Posterior cingulate gyrus (tissue), 11 donors: Measurements from ENCODE around the gene SAMD7.

Source experiments
- DNase-seq, 10 donors: peaks; one replicate each; pipeline versions ENCODE4 v3.0.0 to v3.0.0-alpha.2; 2020 to 2021; ENCODE audit warnings: mixed read lengths in 3 of 10
- intact Hi-C: fragments of 100-400 bp; cut with DNase I; formaldehyde crosslinking; loops from one replicate; pipeline ENCODE4 v1.15.1; 2023

SAMD7 gene

GRCh38 chr3:169911272-169911671, at the start of gene SAMD7:
Gene SAMD7 (plus strand): TSS chr3:169911572. CDS start chr3:169919499, 7,927 bp downstream.
- intact Hi-C loops: no loop called here
- no peak for DNase-seq

- no peak for DNase-seq
- intact Hi-C loops: loop anchor here (5.0 kb wide), 1 partner anchor 105 kb away; the partner anchor contains the start of gene SEC62
These were observed 49.5 kb upstream of the SAMD7 start for GRCh38 chr3:169861871-169862270.

- DNase-seq: peak in 5 of 10 donors; percentile 65 to 87 (median 71)
These were observed 47.9 kb upstream of the SAMD7 start for GRCh38 chr3:169863458-169863899.

GRCh38 chr3:169864270-169864669, 47.1 kb upstream of the SAMD7 start:
- DNase-seq: no peak
- intact Hi-C loops: loop anchor here (5.0 kb wide), 1 partner anchor 103 kb away; the partner anchor contains the start of gene SEC62

More at GRCh38 chr3:169863458-169863899, 47.9 kb upstream of the SAMD7 start:
- intact Hi-C loops: loop anchor here (5.0 kb wide), 1 partner anchor 104 kb away; the partner anchor contains the start of gene SEC62

- intact Hi-C loops: no loop called here
- no peak for DNase-seq
These were observed 46.1 kb upstream of the SAMD7 start for GRCh38 chr3:169865176-169865767.

- intact Hi-C loops: no loop called here
- DNase-seq: no peak
These were observed 43.7 kb upstream of the SAMD7 start for GRCh38 chr3:169867584-169868210.

GRCh38 chr3:169868369-169868768, 43.0 kb upstream of the SAMD7 start:
- no peak for DNase-seq
- intact Hi-C loops: no loop called here

GRCh38 chr3:169869484-169870220, 41.7 kb upstream of the SAMD7 start, which contains the start of gene LRRC31:
Gene LRRC31 (minus strand): TSS chr3:169869935. CDS start chr3:169869807, 128 bp downstream.
- intact Hi-C loops: no loop called here

GRCh38 chr3:169871129-169871886, 40.1 kb upstream of the SAMD7 start:
- DNase-seq: no peak
- intact Hi-C loops: no loop called here

More at GRCh38 chr3:169869484-169870220, 41.7 kb upstream of the SAMD7 start, which contains the start of gene LRRC31:
- no peak for DNase-seq

GRCh38 chr3:169879013-169879557, 32.3 kb upstream of the SAMD7 start:
- intact Hi-C loops: no loop called here
- no peak for DNase-seq

GRCh38 chr3:169879845-169880575, 31.4 kb upstream of the SAMD7 start:
- intact Hi-C loops: no loop called here
- DNase-seq: no peak

- no peak for DNase-seq
- intact Hi-C loops: no loop called here
These were observed 30.7 kb upstream of the SAMD7 start for GRCh38 chr3:169880576-169881250.

- peak; percentile 35 to 88 (median 62) for DNase-seq
- intact Hi-C loops: no loop called here
These were observed 24.7 kb upstream of the SAMD7 start for GRCh38 chr3:169886671-169887070.

GRCh38 chr3:169891886-169892285, 19.5 kb upstream of the SAMD7 start:
- DNase-seq: no peak
- intact Hi-C loops: no loop called here

- DNase-seq: no peak
- intact Hi-C loops: no loop called here
These were observed 17.3 kb upstream of the SAMD7 start for GRCh38 chr3:169894110-169894509.

GRCh38 chr3:169895072-169895471, 16.3 kb upstream of the SAMD7 start:
- no peak for DNase-seq
- intact Hi-C loops: no loop called here

- DNase-seq: no peak
- intact Hi-C loops: no loop called here
These were observed 14.1 kb upstream of the SAMD7 start for GRCh38 chr3:169897284-169897683.

GRCh38 chr3:169901453-169901852, 9.9 kb upstream of the SAMD7 start:
- DNase-seq: no peak
- intact Hi-C loops: no loop called here

GRCh38 chr3:169905404-169905803, 6.0 kb upstream of the SAMD7 start:
- intact Hi-C loops: no loop called here

More at GRCh38 chr3:169905404-169905803, 6.0 kb upstream of the SAMD7 start:
- no peak for DNase-seq
